Neural crest cell (in vitro differentiated cells): ENCODE data around the gene RERE. TPM values are rescaled to one million over a fixed set of nuclear protein-coding genes. Genes with fewer than 3 reads are reported as not detected.

ENCODE experiments used
- DNase-seq: peaks from one replicate; pipeline ENCODE4 v3.0.0; 2021; ENCODE audit warnings: low read depth, mixed read lengths, low spot score
- H3K27ac Mint-ChIP-seq: one replicate; pipeline ENCODE4 v1.8.0; 2021; ENCODE audit warnings: mild to moderate bottlenecking, mixed read lengths; ENCODE audit not compliant: unreplicated experiment
- H3K27me3 Mint-ChIP-seq: 2 replicates; pipeline ENCODE4 v1.8.0; 2021; ENCODE audit warnings: low read depth, mild to moderate bottlenecking, mixed read lengths
- H3K36me3 Mint-ChIP-seq: 2 replicates; pipeline ENCODE4 v1.8.0; 2021; ENCODE audit warnings: low read depth, mild to moderate bottlenecking, mixed read lengths
- H3K4me1 Mint-ChIP-seq: 2 replicates; pipeline ENCODE4 v1.8.0; 2021; ENCODE audit warnings: mixed read lengths
- H3K4me3 Mint-ChIP-seq: one replicate; pipeline ENCODE4 v1.8.0; 2021; ENCODE audit warnings: mild to moderate bottlenecking, mixed read lengths
- H3K9me3 Mint-ChIP-seq: 2 replicates; pipeline ENCODE4 v1.8.0; 2021; ENCODE audit warnings: mixed read lengths
- CTCF ChIP-seq: fragments of 200-600 bp; sonication (generic); conservative IDR thresholded peaks from 2 replicates; pipeline ENCODE4 v1.5.0; 2021; ENCODE audit warnings: antibody characterized with exemption, mild to moderate bottlenecking
- total RNA-seq: library from RNA; stranded (reverse); gene quantifications from 2 replicates; pipeline ENCODE4 v1.2.1, GENCODE V29; 2021

RERE gene
- total RNA-seq, 1 donor from 2014 or later = 122 TPM

- no peak for DNase-seq
- Mint-ChIP-seq H3K27me3 (peaks cover 10% of the 10 kb centered on the region), H3K9me3 (peaks cover 5% of the 10 kb centered on the region), H3K4me3 (peak overlapping the region; percentile 58), H3K36me3 (peaks cover 14% of the 10 kb centered on the region), H3K4me1 (peaks cover 30% of the 10 kb centered on the region), H3K27ac (no peak overlapping the region)
- TF ChIP-seq CTCF = no peak
Measured at GRCh38 chr1:8349473-8349865, 468.0 kb downstream of the RERE start.

- peak; percentile 64 for DNase-seq
- Mint-ChIP-seq H3K4me3 (peak overlapping the region; percentile 77), H3K9me3 (peaks cover 7% of the 10 kb centered on the region), H3K27me3 (peaks cover 10% of the 10 kb centered on the region), H3K27ac (no peak overlapping the region), H3K4me1 (peaks cover 33% of the 10 kb centered on the region), H3K36me3 (peaks cover 15% of the 10 kb centered on the region)
- TF ChIP-seq CTCF = peak; percentile 89
Measured at GRCh38 chr1:8348777-8349472, 468.5 kb downstream of the RERE start.

GRCh38 chr1:8348047-8348776, 469.2 kb downstream of the RERE start:
- Mint-ChIP-seq H3K36me3 (peaks cover 15% of the 10 kb centered on the region), H3K4me3 (peak overlapping the region; percentile 77), H3K4me1 (peaks cover 37% of the 10 kb centered on the region), H3K9me3 (peaks cover 7% of the 10 kb centered on the region), H3K27ac (peak overlapping the region; percentile 54), H3K27me3 (peaks cover 10% of the 10 kb centered on the region)
- no peak for DNase-seq
- TF ChIP-seq CTCF = no peak

- Mint-ChIP-seq H3K27me3 (peaks cover 10% of the 10 kb centered on the region), H3K4me1 (peaks cover 32% of the 10 kb centered on the region), H3K27ac (no peak overlapping the region), H3K4me3 (peak overlapping the region; percentile 51), H3K36me3 (peaks cover 11% of the 10 kb centered on the region), H3K9me3 (peaks cover 7% of the 10 kb centered on the region)
- no peak for DNase-seq
- no peak for TF ChIP-seq CTCF
Measured at GRCh38 chr1:8347635-8348034, 469.8 kb downstream of the RERE start.

GRCh38 chr1:8345621-8346415, 471.6 kb downstream of the RERE start:
- Mint-ChIP-seq H3K9me3 (peaks cover 7% of the 10 kb centered on the region), H3K4me1 (peaks cover 28% of the 10 kb centered on the region), H3K27me3 (peaks cover 10% of the 10 kb centered on the region), H3K4me3 (peak overlapping the region; percentile 35), H3K36me3 (peaks cover 8% of the 10 kb centered on the region), H3K27ac (no peak overlapping the region)
- no peak for DNase-seq
- no peak for TF ChIP-seq CTCF
